ENCODE measurements around the gene CTCFL.
A peak's percentile ranks its signal among the peaks of the same experiment; 100 is the strongest.

The CTCFL gene

DNA sequence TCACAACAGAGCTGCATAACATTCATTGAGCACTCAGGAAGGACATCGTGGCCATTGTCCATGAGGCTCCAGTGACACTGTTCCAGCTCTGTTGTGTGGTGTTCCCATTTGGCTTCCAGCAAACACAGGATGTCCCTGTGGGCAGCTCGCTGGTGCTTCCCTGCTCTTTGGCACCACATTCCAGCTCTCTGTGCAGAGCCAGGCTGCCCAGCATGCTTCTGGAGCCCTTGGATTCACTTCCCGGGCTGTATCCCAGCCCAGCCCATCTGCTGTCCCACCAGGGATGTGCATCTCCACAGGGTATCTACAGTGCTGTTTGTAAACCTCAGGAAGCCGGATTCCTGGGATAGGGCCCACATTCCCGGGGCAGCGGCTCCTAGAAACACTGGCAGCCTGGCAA is 57.2 kb downstream of the CTCFL start:
- TF ChIP-seq CTCF (IDR thresholded peaks at IDR 0.05; ENCODE audit: low read depth, low read length), result no peak
- no peak for DNase-seq (ENCODE audit: low read depth, low spot score)
- no peak overlapping the region for H3K4me3 ChIP-seq (ENCODE audit: low read depth, low read length)
- in situ Hi-C loops (cut with HindIII; ENCODE audit: low sequenced_read_pairs), result no loop called here

GRCh38 chr20:57465943-57466342 is 59.0 kb downstream of the CTCFL start:
- TF ChIP-seq CTCF (IDR thresholded peaks at IDR 0.05; ENCODE audit: low read depth, low read length), result peak; percentile 22
- in situ Hi-C loops (cut with HindIII; ENCODE audit: low sequenced_read_pairs), result no loop called here
- DNase-seq (ENCODE audit: low read depth, low spot score), result no peak
- H3K4me3 ChIP-seq (ENCODE audit: low read depth, low read length), result no peak overlapping the region

DNA sequence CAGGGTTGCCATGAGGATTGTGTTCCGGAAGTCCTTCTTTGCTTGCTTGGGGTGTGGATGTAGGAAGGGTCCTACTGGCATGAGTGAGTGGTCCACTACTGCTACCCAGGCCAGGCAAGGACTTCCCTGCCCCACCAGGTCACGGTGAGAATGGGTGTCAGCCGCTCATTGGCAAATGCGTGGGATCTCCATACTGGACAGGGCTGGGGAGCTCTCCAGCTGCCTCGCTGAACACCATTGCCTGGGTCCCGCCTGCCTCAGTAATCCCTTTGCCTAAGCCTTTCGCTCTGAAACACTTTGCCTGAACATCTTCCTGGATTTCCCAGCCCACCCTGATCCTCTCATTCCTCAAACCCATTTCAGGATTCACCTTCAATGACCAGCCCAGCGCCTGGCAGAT is 59.5 kb downstream of the CTCFL start:
- H3K4me3 ChIP-seq (ENCODE audit: low read depth, low read length), result no peak overlapping the region
- no peak for TF ChIP-seq CTCF (IDR thresholded peaks at IDR 0.05; ENCODE audit: low read depth, low read length)
- in situ Hi-C loops (cut with HindIII; ENCODE audit: low sequenced_read_pairs), result no loop called here
- no peak for DNase-seq (ENCODE audit: low read depth, low spot score)

- DNase-seq (ENCODE audit: low read depth, low spot score), result no peak
- no peak overlapping the region for H3K4me3 ChIP-seq (ENCODE audit: low read depth, low read length)
- in situ Hi-C loops (cut with HindIII; ENCODE audit: low sequenced_read_pairs), result no loop called here
- no peak for TF ChIP-seq CTCF (IDR thresholded peaks at IDR 0.05; ENCODE audit: low read depth, low read length)
Measured at GRCh38 chr20:57464642-57465211, 60.2 kb downstream of the CTCFL start.

DNA sequence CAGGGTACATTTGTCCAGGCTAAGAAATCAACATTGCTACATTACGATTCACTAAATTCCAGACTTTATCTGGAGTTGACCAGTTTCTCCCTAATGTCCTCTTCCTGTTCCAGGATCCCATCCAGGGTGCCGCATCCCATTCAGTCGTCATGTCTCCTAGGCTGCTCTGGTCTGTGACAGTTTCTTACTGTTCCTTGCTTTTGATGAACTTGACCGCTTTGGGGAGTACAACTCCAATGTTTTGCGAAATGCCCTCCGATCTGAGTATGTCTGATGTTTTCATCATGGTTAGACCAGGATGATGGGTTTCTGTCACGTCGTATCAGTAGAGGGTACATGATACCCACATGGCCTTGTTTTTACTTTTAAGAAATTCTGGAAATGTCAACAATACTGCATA is 62.2 kb downstream of the CTCFL start:
- H3K4me3 ChIP-seq (ENCODE audit: low read depth, low read length), result no peak overlapping the region
- in situ Hi-C loops (cut with HindIII; ENCODE audit: low sequenced_read_pairs), result no loop called here
- DNase-seq (ENCODE audit: low read depth, low spot score), result no peak
- TF ChIP-seq CTCF (IDR thresholded peaks at IDR 0.05; ENCODE audit: low read depth, low read length), result no peak

DNA sequence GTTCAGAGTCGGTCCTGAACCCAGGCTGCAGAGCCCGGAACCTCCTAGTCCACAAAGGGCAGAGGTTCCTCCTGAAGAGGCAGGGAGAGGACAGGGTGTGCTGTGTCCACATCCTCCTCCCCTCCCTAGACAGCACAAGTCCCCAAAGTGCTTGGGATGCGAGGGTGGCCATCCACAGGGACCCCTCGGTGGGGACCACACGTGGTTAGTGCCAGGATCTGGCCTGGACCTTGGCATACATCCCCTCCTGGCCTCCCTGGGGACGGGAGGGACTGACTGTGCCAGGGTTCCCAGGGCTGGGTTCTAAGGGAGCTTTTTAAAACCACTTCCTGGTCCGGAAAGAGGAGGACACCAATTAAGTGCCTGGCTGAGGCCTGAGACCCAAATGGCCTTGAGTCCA is 63.2 kb downstream of the CTCFL start:
- DNase-seq (ENCODE audit: low read depth, low spot score), result no peak
- TF ChIP-seq CTCF (IDR thresholded peaks at IDR 0.05; ENCODE audit: low read depth, low read length), result no peak
- no peak overlapping the region for H3K4me3 ChIP-seq (ENCODE audit: low read depth, low read length)
- in situ Hi-C loops (cut with HindIII; ENCODE audit: low sequenced_read_pairs), result no loop called here

All from astrocyte of the spinal cord (primary cell).